K562 (cell line): Measurements from ENCODE around the gene ITGAE. TPM values are rescaled to one million over a fixed set of nuclear protein-coding genes. Genes with fewer than 3 reads are reported as not detected.

ENCODE experiments used
- ATAC-seq: fragments of 200-7000 bp; cut with Tn5 transposase; 3 replicates; pipeline ENCODE4 v1.9.1; 2020; ENCODE audit warnings: moderate library complexity
- BruUV-seq: library from RNA; stranded (reverse); fragments of 400-500 nt; replicated peaks from 2 replicates; lab custom pipeline; 2021; lab: Mats Ljungman, UMichigan
- CTCF ChIA-PET: fragments of 300-600 bp; formaldehyde crosslinking; extraction: SDS; loops from one replicate; lab custom pipeline; 2021; ENCODE audit warnings: low intra/inter-chr PET ratio; lab: Yijun Ruan, JAX
- POLR2A ChIA-PET: fragments of 300-600, 350-650 bp; sonication (Branson Sonifier 250); formaldehyde crosslinking; extraction: SDS; loops from one replicate; lab custom pipeline; 2021; ENCODE audit warnings: antibody characterized with exemption, inconsistent platforms; lab: Yijun Ruan, JAX
- DNase-seq, 4 experiments: peaks; one replicate each; pipeline versions ENCODE4 v3.0.0 to v3.0.0-alpha.2; 2011 to 2018; ENCODE audit warnings: low spot score in 3 of 4, mixed read lengths in 3 of 4; ENCODE audit errors: extremely low read depth in 1 of 4
- FAIRE-seq: peaks from 2 replicates; lab custom pipeline; 2011; peaks lifted over from hg19 to GRCh38; lab: Jason Lieb, UNC
- H2AFZ ChIP-seq: 2 replicates; pipeline ENCODE4 v1.6.0; 2011; ENCODE audit warnings: low read depth, low read length, control low read depth, inconsistent platforms
- H3K27ac ChIP-seq: fragments of 200-600 bp; 3 replicates; pipeline ENCODE4 v1.8.0; 2011; ENCODE audit warnings: low read depth, mild to moderate bottlenecking, control low read depth, inconsistent platforms, low read length, moderate library complexity, mixed read lengths; ENCODE audit errors: extremely low read depth
- H3K27me3 ChIP-seq, 2 experiments: fragments of 300-600 bp in 1 of 2; 2 replicates in 1 of 2; 3 replicates in 1 of 2; pipeline versions ENCODE4 v1.6.0 to v1.8.0; 2011; ENCODE audit warnings: inconsistent platforms in 2 of 2, low read length in 2 of 2, mild to moderate bottlenecking in 1 of 2, mixed read lengths in 1 of 2, moderate library complexity in 1 of 2; ENCODE audit not compliant: control insufficient read depth in 2 of 2, insufficient read depth in 2 of 2
- H3K36me3 ChIP-seq: fragments of 300-600 bp; 3 replicates; pipeline ENCODE4 v1.8.0; 2011; ENCODE audit warnings: mild to moderate bottlenecking, low read length, inconsistent platforms; ENCODE audit not compliant: control insufficient read depth, insufficient read depth
- H3K4me1 ChIP-seq, 2 experiments: fragments of 200-600 bp in 1 of 2; replicated peaks in 1 of 2; 2 replicates in 1 of 2; 3 replicates in 1 of 2; pipeline versions ENCODE4 v1.5.1 to v1.8.0; 2011; ENCODE audit warnings: inconsistent platforms in 2 of 2, low read length in 2 of 2, mild to moderate bottlenecking in 1 of 2, mixed read lengths in 1 of 2, moderate library complexity in 1 of 2; ENCODE audit not compliant: control insufficient read depth in 2 of 2, insufficient read depth in 2 of 2
- H3K4me2 ChIP-seq: 2 replicates; pipeline ENCODE4 v1.6.1; 2011; ENCODE audit warnings: low read length, control low read depth, inconsistent platforms, mixed read lengths; ENCODE audit not compliant: insufficient read depth
- H3K4me3 ChIP-seq: fragments of 200-600 bp; sonication (generic), shearing (Covaris generic); 2 replicates; pipeline ENCODE4 v1.5.1; 2016; ENCODE audit warnings: control low read depth, inconsistent platforms
- H3K79me2 ChIP-seq: fragments of 200-600 bp; 3 replicates; pipeline ENCODE4 v1.8.0; 2011; ENCODE audit warnings: low read length, inconsistent platforms; ENCODE audit not compliant: control insufficient read depth, insufficient read depth
- H3K9ac ChIP-seq, 2 experiments: 2 replicates each; pipeline versions ENCODE4 v1.6.0 to v1.6.1; 2011; ENCODE audit warnings: low read depth in 2 of 2, low read length in 2 of 2, control low read depth in 1 of 2, inconsistent platforms in 1 of 2, mild to moderate bottlenecking in 1 of 2, mixed read lengths in 1 of 2; ENCODE audit not compliant: insufficient read depth in 1 of 2
- H3K9me1 ChIP-seq: one replicate; pipeline ENCODE4 v1.6.0; 2011; ENCODE audit warnings: inconsistent platforms, mild to moderate bottlenecking, low read length, moderate library complexity; ENCODE audit not compliant: control insufficient read depth, insufficient read depth
- H3K9me3 ChIP-seq: replicated peaks from 2 replicates; pipeline ENCODE4 v1.5.1; 2011; ENCODE audit warnings: low read depth, low read length, inconsistent platforms; ENCODE audit not compliant: control insufficient read depth, insufficient read depth
- H4K20me1 ChIP-seq: replicated peaks from 2 replicates; pipeline ENCODE4 v1.6.1; 2011; ENCODE audit warnings: low read length, inconsistent platforms, mixed read lengths; ENCODE audit not compliant: control insufficient read depth, insufficient read depth
- ARID2 ChIP-seq: fragments of 450-650 bp; IDR thresholded peaks from 2 replicates; pipeline ENCODE4 v1.6.1; 2017; ENCODE audit warnings: antibody characterized with exemption, mild to moderate bottlenecking
- HSF4 ChIP-seq: fragments of 250-450 bp; sonication (Bioruptor Pico); IDR thresholded peaks from 2 replicates; pipeline ENCODE4 v2.1.2; 2022; ENCODE audit warnings: mild to moderate bottlenecking, moderate library complexity, borderline replicate concordance
- KDM1A ChIP-seq, 2 experiments: fragments of 450-650 bp; IDR thresholded peaks; 2 replicates each; pipeline ENCODE4 v1.6.1; 2016; ENCODE audit warnings: mild to moderate bottlenecking in 2 of 2
- NELFE ChIP-seq: IDR thresholded peaks from 2 replicates; pipeline ENCODE4 v1.6.1; 2011; ENCODE audit warnings: mild to moderate bottlenecking; ENCODE audit not compliant: insufficient read depth, insufficient read length
- SMAD1 ChIP-seq: fragments of 150-350 bp; IDR thresholded peaks from 2 replicates; pipeline ENCODE4 v1.6.1; 2014; ENCODE audit warnings: low read length, low read depth; ENCODE audit not compliant: partially characterized antibody
- ZBTB8A ChIP-seq: fragments of 450-650 bp; IDR thresholded peaks from 2 replicates; pipeline ENCODE4 v1.6.1; 2018; ENCODE audit warnings: mild to moderate bottlenecking, moderate library complexity; ENCODE audit not compliant: partially characterized antibody
- ZNF512 ChIP-seq: IDR thresholded peaks from 2 replicates; pipeline ENCODE4 v1.6.1; 2016; ENCODE audit warnings: missing genetic modification characterization, missing compliant biosample characterization
- WGBS: fragments of 100-300 bp; shearing (Covaris generic); methylation state at CpG from one replicate; pipeline ENCODE4 v1.1.6; 2016; ENCODE audit warnings: low coverage, mixed read lengths; ENCODE audit not compliant: insufficient coverage; ENCODE audit errors: missing lambda C conversion rate; 5-methylcytosine and 5-hydroxymethylcytosine counted together
- in situ Hi-C: fragments of 300-500 bp; cut with MboI; formaldehyde crosslinking; loops from 4 replicates; pipeline ENCODE4 v1.15.0; 2018; ENCODE audit warnings: inconsistent platforms, mixed read lengths
- intact Hi-C: fragments of 100-400 bp; cut with micrococcal nuclease; formaldehyde crosslinking; loops from 2 replicates; pipeline ENCODE4 v1.14.2; 2022
- polyA plus RNA-seq, 8 experiments: library from polyadenylated mRNA; depleted of rRNA in 4 of 8; stranded (reverse) in 5 of 8; unstranded in 3 of 8; fragments of >200 nt; fragmentation: Nextera tagmentation in 2 of 8; fragmentation: Illumina TruSeq in 1 of 8; extraction: Ambion mirVana in 2 of 8; extraction: Trizol in 1 of 8; gene quantifications; 2 replicates each; pipeline versions ENCODE4 v1.2.1 to v1.2.3, GENCODE V29; 2011 to 2014; ENCODE audit warnings: inconsistent platforms in 1 of 8, missing spikeins in 1 of 8
- total RNA-seq, 7 experiments: library from RNA; depleted of rRNA in 6 of 7; stranded (reverse); fragments of >200 nt in 6 of 7; fragmentation: Illumina TruSeq in 2 of 7; extraction: Trizol in 2 of 7; gene quantifications; 2 replicates each; pipeline versions ENCODE4 v1.2.1 to v1.2.3, GENCODE V29; 2011 to 2021; ENCODE audit warnings: low replicate concordance in 1 of 7

ITGAE gene
- total and polyA plus RNA-seq, 9 of the 15 experiments (the other 6 are each of a cell fraction or from before 2014, with no cell fraction given): 14.8 to 160 (median 27.0) TPM

- TF ChIP-seq ZNF512 (tag) (no peak), ZBTB8A (no peak), HSF4 (CRISPR knock-in tag) (no peak), NELFE (no peak), ARID2 (no peak)
Observed at GRCh38 chr17:3838206-3838605, 37.2 kb upstream of the ITGAE start (continued).

- H3K4me3 ChIP-seq: no peak overlapping the region
- no peak overlapping the region for H3K4me2 ChIP-seq
- no peak overlapping the region for H2AFZ ChIP-seq
- peaks cover 68% of the 10 kb centered on the region for H3K36me3 ChIP-seq
- no peak overlapping the region for H3K9ac ChIP-seq
- ATAC-seq (no peak), DNase-seq (no peak), FAIRE-seq (no peak)
- CTCF ChIA-PET: interaction anchor here (0.7 kb wide), 1 partner anchor 138 kb away, joined by 5 read pairs; no protein-coding TSS in a partner anchor
- no peaks in the 10 kb centered on the region for H3K9me1 ChIP-seq
- WGBS: 86% methylated on average over 7 of the region's 10 CpGs
- no peak overlapping the region for H3K27ac ChIP-seq
- in situ Hi-C loops (no loop called here), intact Hi-C loops (no loop called here)
- no peaks in the 10 kb centered on the region for H3K9me3 ChIP-seq
- H3K79me2 ChIP-seq: no peaks in the 10 kb centered on the region; the same call in 2 of the 3 replicates
- TF ChIP-seq KDM1A (IDR thresholded peaks at IDR 0.05) (peak in 1 of 2 experiments; percentile 31; a peak in 1 of 4 replicates), SMAD1 (no peak)
- no TSS peak for BruUV-seq
- POLR2A ChIA-PET: interaction anchor here (0.9 kb wide), 1 partner anchor 9 kb away, joined by 3 read pairs; no protein-coding TSS in a partner anchor
- 0 out of 2 replicates have a peak, but pooled peaks cover 5% of the 10 kb centered on the region for H4K20me1 ChIP-seq
- no peaks in the 10 kb centered on the region for H3K27me3 ChIP-seq
- H3K4me1 ChIP-seq: no peaks in the 10 kb centered on the region
Observed at GRCh38 chr17:3836551-3836950, 35.6 kb upstream of the ITGAE start.
